Measurements from ENCODE around the gene WNT4. TPM values are rescaled to one million over a fixed set of nuclear protein-coding genes. Genes with fewer than 3 reads are reported as not detected.

The WNT4 gene
- total and polyA plus RNA-seq, 10 of the 15 experiments (the other 5 are each of a cell fraction or from before 2014, with no cell fraction given) = 0.01 TPM; not detected in 9

GRCh38 chr1:22157359-22157966 is 14.6 kb upstream of the WNT4 start:
- in situ Hi-C loops (cut with MboI) = no loop called here
- ATAC-seq = no peak; the same call in 1 of the 3 replicates
- ChIA-PET POLR2A (no interaction called here), SMC1A (ENCODE audit: uncharacterized antibody, unreplicated experiment) (no interaction called here), RAD21 (ENCODE audit: unreplicated experiment) (no interaction called here), CTCF (interaction anchor here (1.5 kb wide), 1 partner anchor 11 kb away, joined by 4 read pairs; no protein-coding TSS in a partner anchor)
- Histone ChIP-seq H3K9me3 (replicated peaks; ENCODE audit: control insufficient read depth, insufficient read depth, low read length) (no peaks in the 10 kb centered on the region), H3K27me3 (replicated peaks in 1 of 2; ENCODE audit: control insufficient read depth in 2 of 2, insufficient read depth in 2 of 2, low read length in 1 of 2) (no peaks in the 10 kb centered on the region), H2AFZ (ENCODE audit: control insufficient read depth, low read depth, low read length) (no peak overlapping the region), H3K4me2 (ENCODE audit: control insufficient read depth, insufficient read depth) (no peak overlapping the region), H4K20me1 (ENCODE audit: control insufficient read depth, insufficient read depth) (no peaks in the 10 kb centered on the region), H3K27ac (ENCODE audit: control insufficient read depth, insufficient read depth) (no peak overlapping the region), H3K4me3 (no peak overlapping the region), H3K36me3 (ENCODE audit: control insufficient read depth in 2 of 2, insufficient read depth in 2 of 2, low read length in 1 of 2) (no peaks in the 10 kb centered on the region), H3K4me1 (ENCODE audit: control insufficient read depth, insufficient read depth, low read length) (peaks cover 5% of the 10 kb centered on the region; the same call in 1 of the 2 replicates), H3K9ac (ENCODE audit: control insufficient read depth, insufficient read depth, low read length) (no peak overlapping the region), H3K79me2 (ENCODE audit: control insufficient read depth, insufficient read depth, low read length) (no peaks in the 10 kb centered on the region)
- intact Hi-C loops (cut with micrococcal nuclease; ENCODE audit: unreplicated experiment) = no loop called here
- FAIRE-seq = no peak
- DNase-seq (ENCODE audit: low read depth, low spot score) = no peak
- BruUV-seq (replicated peaks) = no TSS peak
- TF ChIP-seq BACH1 (IDR thresholded peaks at IDR 0.05; ENCODE audit: borderline replicate concordance) (no peak), FOS (IDR thresholded peaks at IDR 0.05; ENCODE audit: borderline replicate concordance, extremely low read depth, insufficient read length) (no peak), LARP7 (IDR thresholded peaks at IDR 0.05) (no peak), ATF2 (IDR thresholded peaks at IDR 0.05; ENCODE audit: low read length) (no peak), ATF7 (IDR thresholded peaks at IDR 0.05; ENCODE audit: low read depth) (no peak), TAF1 (IDR thresholded peaks at IDR 0.05; ENCODE audit: borderline replicate concordance, low read depth, low read length) (no peak), ZBTB33 (IDR thresholded peaks at IDR 0.05) (no peak), EP300 (IDR thresholded peaks at IDR 0.05; ENCODE audit: borderline replicate concordance in 1 of 2, control insufficient read depth in 1 of 2, low read depth in 2 of 2, low read length in 2 of 2) (no peak)
- TF ChIP-seq, protein P1, sequence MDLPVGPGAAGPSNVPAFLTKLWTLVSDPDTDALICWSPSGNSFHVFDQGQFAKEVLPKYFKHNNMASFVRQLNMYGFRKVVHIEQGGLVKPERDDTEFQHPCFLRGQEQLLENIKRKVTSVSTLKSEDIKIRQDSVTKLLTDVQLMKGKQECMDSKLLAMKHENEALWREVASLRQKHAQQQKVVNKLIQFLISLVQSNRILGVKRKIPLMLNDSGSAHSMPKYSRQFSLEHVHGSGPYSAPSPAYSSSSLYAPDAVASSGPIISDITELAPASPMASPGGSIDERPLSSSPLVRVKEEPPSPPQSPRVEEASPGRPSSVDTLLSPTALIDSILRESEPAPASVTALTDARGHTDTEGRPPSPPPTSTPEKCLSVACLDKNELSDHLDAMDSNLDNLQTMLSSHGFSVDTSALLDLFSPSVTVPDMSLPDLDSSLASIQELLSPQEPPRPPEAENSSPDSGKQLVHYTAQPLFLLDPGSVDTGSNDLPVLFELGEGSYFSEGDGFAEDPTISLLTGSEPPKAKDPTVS (IDR thresholded peaks at IDR 0.05; ENCODE audit: low read depth, low read length) = no peak
- TF ChIP-seq, protein P2, sequence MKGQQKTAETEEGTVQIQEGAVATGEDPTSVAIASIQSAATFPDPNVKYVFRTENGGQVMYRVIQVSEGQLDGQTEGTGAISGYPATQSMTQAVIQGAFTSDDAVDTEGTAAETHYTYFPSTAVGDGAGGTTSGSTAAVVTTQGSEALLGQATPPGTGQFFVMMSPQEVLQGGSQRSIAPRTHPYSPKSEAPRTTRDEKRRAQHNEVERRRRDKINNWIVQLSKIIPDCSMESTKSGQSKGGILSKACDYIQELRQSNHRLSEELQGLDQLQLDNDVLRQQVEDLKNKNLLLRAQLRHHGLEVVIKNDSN (IDR thresholded peaks at IDR 0.05; ENCODE audit: borderline replicate concordance, extremely low read length, insufficient read depth, low read depth, low read length) = no peak
- TF ChIP-seq, protein P3, sequence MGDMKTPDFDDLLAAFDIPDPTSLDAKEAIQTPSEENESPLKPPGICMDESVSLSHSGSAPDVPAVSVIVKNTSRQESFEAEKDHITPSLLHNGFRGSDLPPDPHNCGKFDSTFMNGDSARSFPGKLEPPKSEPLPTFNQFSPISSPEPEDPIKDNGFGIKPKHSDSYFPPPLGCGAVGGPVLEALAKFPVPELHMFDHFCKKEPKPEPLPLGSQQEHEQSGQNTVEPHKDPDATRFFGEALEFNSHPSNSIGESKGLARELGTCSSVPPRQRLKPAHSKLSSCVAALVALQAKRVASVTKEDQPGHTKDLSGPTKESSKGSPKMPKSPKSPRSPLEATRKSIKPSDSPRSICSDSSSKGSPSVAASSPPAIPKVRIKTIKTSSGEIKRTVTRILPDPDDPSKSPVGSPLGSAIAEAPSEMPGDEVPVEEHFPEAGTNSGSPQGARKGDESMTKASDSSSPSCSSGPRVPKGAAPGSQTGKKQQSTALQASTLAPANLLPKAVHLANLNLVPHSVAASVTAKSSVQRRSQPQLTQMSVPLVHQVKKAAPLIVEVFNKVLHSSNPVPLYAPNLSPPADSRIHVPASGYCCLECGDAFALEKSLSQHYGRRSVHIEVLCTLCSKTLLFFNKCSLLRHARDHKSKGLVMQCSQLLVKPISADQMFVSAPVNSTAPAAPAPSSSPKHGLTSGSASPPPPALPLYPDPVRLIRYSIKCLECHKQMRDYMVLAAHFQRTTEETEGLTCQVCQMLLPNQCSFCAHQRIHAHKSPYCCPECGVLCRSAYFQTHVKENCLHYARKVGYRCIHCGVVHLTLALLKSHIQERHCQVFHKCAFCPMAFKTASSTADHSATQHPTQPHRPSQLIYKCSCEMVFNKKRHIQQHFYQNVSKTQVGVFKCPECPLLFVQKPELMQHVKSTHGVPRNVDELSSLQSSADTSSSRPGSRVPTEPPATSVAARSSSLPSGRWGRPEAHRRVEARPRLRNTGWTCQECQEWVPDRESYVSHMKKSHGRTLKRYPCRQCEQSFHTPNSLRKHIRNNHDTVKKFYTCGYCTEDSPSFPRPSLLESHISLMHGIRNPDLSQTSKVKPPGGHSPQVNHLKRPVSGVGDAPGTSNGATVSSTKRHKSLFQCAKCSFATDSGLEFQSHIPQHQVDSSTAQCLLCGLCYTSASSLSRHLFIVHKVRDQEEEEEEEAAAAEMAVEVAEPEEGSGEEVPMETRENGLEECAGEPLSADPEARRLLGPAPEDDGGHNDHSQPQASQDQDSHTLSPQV (IDR thresholded peaks at IDR 0.05) = no peak
- 38% methylated on average over 9 of the region's 9 CpGs for WGBS (ENCODE audit: insufficient coverage, insufficient replicate concordance, low lambda C conversion rate, missing lambda C conversion rate)
